Vagina (tissue), 2 donors: ENCODE measurements around the gene FBXL20.

Experiments used
- CTCF ChIP-seq, 3 experiments: fragments of 450-650 bp in 2 of 3; fragments of 200-600 bp in 1 of 3; sonication (generic) in 1 of 3; IDR thresholded peaks; one replicate each; pipeline ENCODE4 v1.5.1; 2017 to 2019; ENCODE audit warnings: antibody characterized with exemption in 3 of 3, mild to moderate bottlenecking in 2 of 3, moderate library complexity in 2 of 3
- POLR2A ChIP-seq, 2 donors: fragments of 450-650 bp; IDR thresholded peaks; one replicate each; pipeline ENCODE4 v1.6.1; 2017; ENCODE audit warnings: antibody characterized with exemption in 2 of 2, mild to moderate bottlenecking in 2 of 2, moderate library complexity in 2 of 2

GRCh38 chr17:39270923-39271322, 130.5 kb downstream of the FBXL20 start:
- no peak for TF ChIP-seq POLR2A (IDR thresholded peaks at IDR 0.05)
- TF ChIP-seq CTCF (IDR thresholded peaks at IDR 0.05) = no peak
